Gastrocnemius medialis (tissue), 4 donors: ENCODE results near the gene CDH23.

Experiments
- CTCF ChIP-seq, 5 experiments: fragments of 450-650 bp in 3 of 5; fragments of 200-600 bp in 2 of 5; sonication (generic) in 2 of 5; IDR thresholded peaks in 4 of 5; conservative IDR thresholded peaks in 1 of 5; 1 replicate in 4 of 5; 2 replicates in 1 of 5; pipeline ENCODE4 v1.5.1; 2016 to 2019; ENCODE audit warnings: antibody characterized with exemption in 5 of 5, mild to moderate bottlenecking in 3 of 5, moderate library complexity in 3 of 5
- POLR2A ChIP-seq, 2 donors: fragments of 450-650 bp; IDR thresholded peaks; one replicate each; pipeline ENCODE4 v1.6.1; 2017; ENCODE audit warnings: antibody characterized with exemption in 2 of 2, mild to moderate bottlenecking in 2 of 2, moderate library complexity in 2 of 2

DNA sequence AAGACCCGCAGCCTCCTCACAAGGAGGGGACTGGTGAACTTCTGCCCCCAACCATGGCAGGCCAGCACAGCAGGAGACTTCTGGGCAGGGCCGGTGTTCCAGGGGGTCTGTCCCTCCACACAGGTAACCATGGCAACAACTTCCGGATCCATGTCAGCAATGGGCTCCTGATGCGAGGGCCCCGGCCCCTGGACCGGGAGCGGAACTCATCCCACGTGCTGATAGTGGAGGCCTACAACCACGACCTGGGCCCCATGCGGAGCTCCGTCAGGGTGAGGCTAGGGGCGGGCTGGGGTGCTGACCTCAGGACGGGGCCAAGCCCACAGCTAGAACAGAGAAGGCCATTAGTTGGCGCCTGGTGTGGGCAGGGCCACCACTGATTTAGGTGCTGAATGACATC lies 328.5 kb downstream of the CDH23 start:
- TF ChIP-seq POLR2A (IDR thresholded peaks at IDR 0.05) (no peak), CTCF (IDR thresholded peaks at IDR 0.05 in 4 of 5, conservative IDR thresholded peaks at IDR 0.05 in 1 of 5) (no peak)
